ENCODE results near the gene ABCA6. TPM values are rescaled to one million over a fixed set of nuclear protein-coding genes. Genes with fewer than 3 reads are reported as not detected.

Gene ABCA6
- total and polyA plus RNA-seq, 2 of the 13 experiments (the other 11 are each of a cell fraction or from before 2014, with no cell fraction given) = 0.05 to 0.11 TPM

GRCh38 chr17:69050999-69051775 lies 90.5 kb downstream of the ABCA6 start (continued):
- TF ChIP-seq ZNF710 (CRISPR knock-in tag; IDR thresholded peaks at IDR 0.05; ENCODE audit: borderline replicate concordance) (peak; percentile 59; the same call in 1 of the 2 replicates), THRA (CRISPR knock-in tag; IDR thresholded peaks at IDR 0.05; ENCODE audit: borderline replicate concordance) (no peak; the same call in 1 of the 2 replicates), ZSCAN20 (CRISPR knock-in tag; IDR thresholded peaks at IDR 0.05; ENCODE audit: borderline replicate concordance) (no peak), KLF6 (CRISPR knock-in tag; IDR thresholded peaks at IDR 0.05) (0 out of 2 replicates have a peak, but pooled peaks have one; percentile 54), ZKSCAN5 (CRISPR knock-in tag; IDR thresholded peaks at IDR 0.05) (no peak), KDM5B (CRISPR knock-in tag; IDR thresholded peaks at IDR 0.05; ENCODE audit: borderline replicate concordance) (no peak), ZNF451 (CRISPR knock-in tag; IDR thresholded peaks at IDR 0.05) (no peak), SNAPC4 (CRISPR knock-in tag; IDR thresholded peaks at IDR 0.05) (no peak), ZBTB39 (CRISPR knock-in tag; IDR thresholded peaks at IDR 0.05) (no peak)
- TF ChIP-seq, protein P1, sequence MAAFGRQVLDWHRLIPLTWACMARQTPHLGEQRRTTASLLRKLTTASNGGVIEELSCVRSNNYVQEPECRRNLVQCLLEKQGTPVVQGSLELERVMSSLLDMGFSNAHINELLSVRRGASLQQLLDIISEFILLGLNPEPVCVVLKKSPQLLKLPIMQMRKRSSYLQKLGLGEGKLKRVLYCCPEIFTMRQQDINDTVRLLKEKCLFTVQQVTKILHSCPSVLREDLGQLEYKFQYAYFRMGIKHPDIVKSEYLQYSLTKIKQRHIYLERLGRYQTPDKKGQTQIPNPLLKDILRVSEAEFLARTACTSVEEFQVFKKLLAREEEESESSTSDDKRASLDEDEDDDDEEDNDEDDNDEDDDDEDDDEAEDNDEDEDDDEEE (CRISPR knock-in tag; IDR thresholded peaks at IDR 0.05) = no peak

Data from HepG2 (cell line).